ENCODE measurements around the gene IGF2. TPM values are rescaled to one million over a fixed set of nuclear protein-coding genes. Genes with fewer than 3 reads are reported as not detected.

Gene IGF2
- total and polyA plus RNA-seq, 2 donors (not counting 3 experiments of a cell fraction or from before 2014, with no cell fraction given) = 5.7 to 21.0 TPM

DNA sequence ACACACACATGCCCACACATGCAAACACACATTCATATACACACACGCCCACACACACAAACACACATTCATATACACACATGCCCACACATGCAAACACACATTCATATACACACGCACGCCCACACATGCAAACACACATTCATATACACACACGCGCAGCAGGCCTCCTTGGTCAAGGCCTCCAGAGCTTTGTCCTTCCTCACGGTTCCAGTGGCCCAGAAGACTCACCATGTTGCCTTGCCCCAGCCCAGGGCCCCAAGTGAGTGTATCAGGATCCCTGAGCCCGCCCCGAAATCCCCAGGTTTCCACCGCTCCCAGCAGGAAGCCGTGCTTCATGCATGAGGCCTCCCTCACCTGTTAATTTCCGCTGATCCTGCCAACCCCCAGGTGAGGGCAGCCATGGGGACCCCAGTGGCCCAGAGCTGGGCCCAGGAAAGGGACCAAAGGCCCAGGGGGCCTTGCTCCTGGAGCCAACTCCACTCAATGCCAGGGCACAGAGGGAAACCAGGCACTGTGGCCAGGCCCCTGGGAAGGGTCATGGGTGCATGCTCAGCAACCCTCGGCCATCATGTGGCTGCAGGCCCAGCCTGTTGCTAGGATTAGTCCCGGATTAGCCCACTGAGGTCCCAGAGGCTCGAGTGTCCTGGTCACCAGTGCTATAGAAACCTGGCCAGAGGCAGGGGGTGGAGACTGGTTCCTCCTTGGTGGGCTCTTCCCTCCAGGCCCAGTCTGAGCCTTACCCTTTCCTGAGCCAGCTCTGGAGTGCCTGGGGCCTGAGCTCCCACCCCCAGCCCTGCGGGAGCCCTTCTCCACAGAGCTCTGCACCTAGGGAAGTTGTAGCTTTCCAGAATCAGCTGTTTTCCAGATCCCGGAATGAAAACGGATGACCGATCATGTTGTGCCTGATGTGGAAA, 34.4 kb downstream of the IGF2 start:
- H3K27ac ChIP-seq (ENCODE audit: insufficient read depth, low read depth, low read length) = no peak overlapping the region
- FAIRE-seq = no peak
- intact Hi-C loops (cut with micrococcal nuclease) (no loop called here), dilution Hi-C loops (cut with MboI; ENCODE audit: extremely low pct_ligation_motif_present, low sequenced_read_pairs) (no loop called here)
- no peak for DNase-seq (ENCODE audit: low read depth, low spot score)
- H3K9me3 ChIP-seq (replicated peaks; ENCODE audit: control insufficient read depth, insufficient read depth, low read length) = no peaks in the 10 kb centered on the region
- H3K9ac ChIP-seq (replicated peaks; ENCODE audit: extremely low read depth, insufficient read depth, low read length) = no peak overlapping the region
- BruUV-seq (replicated peaks) = no TSS peak
- peaks cover 29% of the 10 kb centered on the region for H3K4me1 ChIP-seq (ENCODE audit: control insufficient read depth, extremely low read depth, insufficient read depth, low read length)
- no peak overlapping the region for H2AFZ ChIP-seq (ENCODE audit: low read depth, low read length)
- no peaks in the 10 kb centered on the region for H3K36me3 ChIP-seq (ENCODE audit: control insufficient read depth in 2 of 2, extremely low read depth in 1 of 2, insufficient read depth in 2 of 2, low read length in 2 of 2)
- no peaks in the 10 kb centered on the region for H3K79me2 ChIP-seq (ENCODE audit: control insufficient read depth, insufficient read depth, low read length)
- ChIA-PET CTCF (interaction anchor here (0.8 kb wide), 1 partner anchor 47 kb away, joined by 4 read pairs; no protein-coding TSS in a partner anchor), POLR2A (no interaction called here)
- no peak overlapping the region for H3K4me2 ChIP-seq (ENCODE audit: insufficient read depth, low read length)
- H3K4me3 ChIP-seq (replicated peaks in 1 of 3; ENCODE audit: insufficient read depth in 1 of 3, low read depth in 1 of 3, low read length in 3 of 3) = no peak overlapping the region
- no peaks in the 10 kb centered on the region for H3K9me1 ChIP-seq (replicated peaks; ENCODE audit: control insufficient read depth, extremely low read depth, insufficient read depth, low read length)
- H4K20me1 ChIP-seq (replicated peaks; ENCODE audit: control insufficient read depth, extremely low read depth, insufficient read depth, low read length) = no peaks in the 10 kb centered on the region
- TF ChIP-seq, protein P1, sequence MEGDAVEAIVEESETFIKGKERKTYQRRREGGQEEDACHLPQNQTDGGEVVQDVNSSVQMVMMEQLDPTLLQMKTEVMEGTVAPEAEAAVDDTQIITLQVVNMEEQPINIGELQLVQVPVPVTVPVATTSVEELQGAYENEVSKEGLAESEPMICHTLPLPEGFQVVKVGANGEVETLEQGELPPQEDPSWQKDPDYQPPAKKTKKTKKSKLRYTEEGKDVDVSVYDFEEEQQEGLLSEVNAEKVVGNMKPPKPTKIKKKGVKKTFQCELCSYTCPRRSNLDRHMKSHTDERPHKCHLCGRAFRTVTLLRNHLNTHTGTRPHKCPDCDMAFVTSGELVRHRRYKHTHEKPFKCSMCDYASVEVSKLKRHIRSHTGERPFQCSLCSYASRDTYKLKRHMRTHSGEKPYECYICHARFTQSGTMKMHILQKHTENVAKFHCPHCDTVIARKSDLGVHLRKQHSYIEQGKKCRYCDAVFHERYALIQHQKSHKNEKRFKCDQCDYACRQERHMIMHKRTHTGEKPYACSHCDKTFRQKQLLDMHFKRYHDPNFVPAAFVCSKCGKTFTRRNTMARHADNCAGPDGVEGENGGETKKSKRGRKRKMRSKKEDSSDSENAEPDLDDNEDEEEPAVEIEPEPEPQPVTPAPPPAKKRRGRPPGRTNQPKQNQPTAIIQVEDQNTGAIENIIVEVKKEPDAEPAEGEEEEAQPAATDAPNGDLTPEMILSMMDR (IDR thresholded peaks at IDR 0.05; ENCODE audit: extremely low read depth in 1 of 2, insufficient read depth in 1 of 2, low read depth in 1 of 2, low read length in 2 of 2) = no peak
- TF ChIP-seq GATA2 (IDR thresholded peaks at IDR 0.05; ENCODE audit: insufficient read depth, insufficient read length, low read depth, low read length) (no peak), EZH2 (IDR thresholded peaks at IDR 0.05; ENCODE audit: borderline replicate concordance, low read depth, low read length, severe bottlenecking) (no peak), POLR2A (IDR thresholded peaks at IDR 0.05; ENCODE audit: low read depth, low read length) (no peak), MYC (IDR thresholded peaks at IDR 0.05; ENCODE audit: low read depth, low read length) (no peak), JUN (IDR thresholded peaks at IDR 0.05; ENCODE audit: borderline replicate concordance, insufficient read depth, insufficient read length, low read depth) (no peak), POLR2AphosphoS5 (IDR thresholded peaks at IDR 0.05; ENCODE audit: insufficient read depth, low read depth, low read length) (no peak), FOS (IDR thresholded peaks at IDR 0.05; ENCODE audit: borderline replicate concordance, insufficient read depth, low read length) (no peak)
- TF ChIP-seq, protein P2, sequence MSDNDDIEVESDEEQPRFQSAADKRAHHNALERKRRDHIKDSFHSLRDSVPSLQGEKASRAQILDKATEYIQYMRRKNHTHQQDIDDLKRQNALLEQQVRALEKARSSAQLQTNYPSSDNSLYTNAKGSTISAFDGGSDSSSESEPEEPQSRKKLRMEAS (IDR thresholded peaks at IDR 0.05; ENCODE audit: insufficient read depth, insufficient read length) = no peak
- no peaks in the 10 kb centered on the region for H3K27me3 ChIP-seq (ENCODE audit: control insufficient read depth in 2 of 2, insufficient read depth in 2 of 2, low read length in 2 of 2)
